NCI-H128 (cell line): ENCODE data around the gene CNOT4.
"Not testable (repeated sequence)": the region's sequence is repeated elsewhere in the genome, so short reads cannot be mapped to it uniquely, and the experiment has no call there.

ENCODE experiments used
- DNase-seq: peaks from one replicate; lab custom pipeline; 2025; ENCODE audit not compliant: unreplicated experiment; lab: John Stamatoyannopoulos, UW

CNOT4 gene

GRCh38 chr7:135328526-135328925, 181.4 kb downstream of the CNOT4 start:
- no peak for DNase-seq

DNA sequence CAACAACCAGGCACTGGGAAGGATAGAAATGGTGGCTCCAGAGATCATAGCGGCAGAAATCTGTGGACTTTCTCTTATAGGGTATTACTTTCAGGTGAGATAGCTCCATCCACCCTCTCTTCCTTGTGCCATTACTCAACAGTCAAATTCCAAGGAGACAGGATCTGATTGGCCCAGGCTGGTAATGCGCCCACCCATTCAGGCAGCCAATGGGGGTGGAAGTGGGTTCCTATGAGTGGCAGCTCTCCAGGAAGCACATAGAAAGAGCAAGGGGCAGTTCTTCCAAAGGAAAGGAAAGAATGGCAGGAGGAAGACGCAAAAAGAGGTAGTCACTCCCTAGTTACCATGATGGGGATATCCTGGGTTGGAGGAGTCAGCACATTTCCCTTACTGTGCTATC, 181.8 kb downstream of the CNOT4 start:
- DNase-seq = no peak

DNA sequence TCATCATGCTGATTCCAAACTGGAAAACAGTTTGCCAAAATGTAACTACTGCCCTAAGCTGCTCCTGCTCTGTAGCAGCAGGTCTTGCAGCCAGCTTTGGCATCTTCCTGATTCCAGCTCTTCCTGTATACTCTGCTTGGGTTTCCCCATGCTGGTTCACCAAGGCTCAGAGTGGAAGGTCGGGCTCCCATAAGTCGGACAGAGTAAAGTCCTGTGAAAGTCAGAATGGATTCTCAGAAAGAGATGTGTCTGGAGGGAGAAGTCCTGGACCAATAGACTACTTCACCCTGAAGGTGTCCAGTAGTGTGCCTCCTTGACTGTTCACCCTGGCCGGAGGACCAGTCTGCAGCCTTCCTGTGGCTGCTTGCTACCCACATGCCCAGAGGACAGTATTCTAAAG, 182.4 kb downstream of the CNOT4 start:
- no peak for DNase-seq

DNA sequence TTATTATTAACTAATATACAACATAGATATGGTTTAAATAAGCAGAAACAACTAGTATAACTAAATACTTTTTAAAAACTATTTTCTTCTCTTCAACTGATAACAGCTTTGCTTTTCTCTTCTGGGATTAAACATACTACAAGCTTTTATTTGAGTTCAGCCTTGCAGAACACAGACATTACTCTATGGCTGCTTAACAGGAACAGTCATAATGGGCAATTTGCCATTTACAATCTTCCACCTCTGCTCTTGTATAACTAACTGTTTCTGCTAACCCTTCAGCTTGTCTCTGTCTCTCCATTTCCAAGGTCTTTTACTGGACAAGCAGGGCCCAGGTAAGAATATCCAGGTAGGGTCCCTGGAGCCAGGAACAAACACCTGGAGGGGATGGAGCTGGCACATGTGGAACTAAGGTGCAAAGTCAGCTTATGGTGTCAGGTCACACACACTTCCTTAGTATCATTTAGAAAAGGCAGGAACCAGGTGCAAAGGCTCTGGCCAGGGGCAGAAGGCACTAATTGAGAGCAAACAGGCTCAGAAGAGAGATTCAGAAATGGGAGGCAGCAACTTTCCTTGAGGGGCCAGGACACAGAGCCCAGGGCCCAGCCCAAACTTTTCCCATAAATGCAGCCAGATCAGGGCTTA, 183.1 kb downstream of the CNOT4 start:
- no peak for DNase-seq

- DNase-seq = no peak
These were observed 187.1 kb downstream of the CNOT4 start for GRCh38 chr7:135322571-135323340.

DNA sequence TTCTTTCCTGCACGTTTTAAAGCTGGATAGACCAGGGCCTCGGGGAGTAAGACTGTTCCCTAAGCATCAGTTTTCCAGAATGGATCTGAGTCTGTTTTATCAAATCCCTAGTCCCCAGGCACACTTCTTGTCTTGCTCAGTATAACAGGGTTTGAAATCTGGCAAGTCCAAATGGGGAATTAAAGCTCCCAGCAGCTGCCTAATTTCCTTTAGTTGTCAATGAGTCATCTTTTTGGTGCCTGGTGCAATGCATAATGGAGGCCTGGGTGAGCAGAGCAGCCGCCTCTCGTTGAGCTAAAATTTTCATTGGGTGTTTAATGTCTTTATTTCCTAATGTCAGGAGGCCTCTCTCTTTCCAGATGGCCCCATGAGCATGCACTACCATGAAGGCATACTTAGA, 188.3 kb downstream of the CNOT4 start:
- no peak for DNase-seq

DNA sequence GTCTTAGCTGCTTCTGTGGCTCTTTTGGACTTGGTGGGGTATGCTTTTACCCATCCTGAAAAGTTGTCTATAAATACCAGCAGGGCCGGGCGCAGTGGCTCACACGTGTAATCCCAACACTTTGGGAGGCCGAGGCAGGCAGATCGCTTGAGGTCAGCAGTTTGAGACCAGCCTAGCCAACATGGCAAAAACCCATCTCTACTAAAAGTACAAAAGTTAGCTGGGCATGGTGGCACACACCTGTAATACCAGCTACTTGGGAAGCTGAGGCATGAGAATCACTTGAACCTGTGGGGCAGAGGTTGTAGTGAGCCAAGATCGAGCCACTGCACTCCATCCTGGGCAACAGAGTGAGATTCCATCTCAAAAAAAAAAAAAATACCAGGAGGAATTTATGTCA, 188.9 kb downstream of the CNOT4 start:
- not testable (repeated sequence) for DNase-seq

GRCh38 chr7:135320268-135320667, 189.6 kb downstream of the CNOT4 start:
- DNase-seq = peak; percentile 23

- DNase-seq = no peak
These were observed 192.1 kb downstream of the CNOT4 start for GRCh38 chr7:135317676-135318325.

GRCh38 chr7:135316648-135317313, 193.1 kb downstream of the CNOT4 start:
- DNase-seq = no peak

GRCh38 chr7:135313971-135314370, 195.9 kb downstream of the CNOT4 start:
- no peak for DNase-seq
